KOPT-K1 (cell line): ENCODE results near the gene COLEC12.
"Not testable (repeated sequence)": the region's sequence is repeated elsewhere in the genome, so short reads cannot be mapped to it uniquely, and the experiment has no call there.

Source experiments
- H3K27ac ChIP-seq: fragments of 200-600 bp; sonication (generic); 2 replicates; pipeline ENCODE4 v1.5.1; 2016; ENCODE audit warnings: antibody characterized with exemption, mild to moderate bottlenecking, low read depth, low read length; ENCODE audit not compliant: poor library complexity, severe bottlenecking
- H3K36me3 ChIP-seq: fragments of 200-600 bp; sonication (generic); 2 replicates; pipeline ENCODE4 v1.5.1; 2017; ENCODE audit warnings: antibody characterized with exemption, mild to moderate bottlenecking, low read length, moderate library complexity; ENCODE audit not compliant: insufficient read depth
- H3K9me3 ChIP-seq: fragments of 200-600 bp; sonication (generic); 2 replicates; pipeline ENCODE4 v1.5.1; 2017; ENCODE audit warnings: antibody characterized with exemption, low read length, mild to moderate bottlenecking; ENCODE audit not compliant: insufficient read depth, poor library complexity, severe bottlenecking

Gene COLEC12

GRCh38 chr18:405006-405405 is 95.5 kb downstream of the COLEC12 start:
- H3K9me3 ChIP-seq = peaks cover 21% of the 10 kb centered on the region

GRCh38 chr18:404061-404636 is 96.4 kb downstream of the COLEC12 start:
- Histone ChIP-seq H3K36me3 (no peaks in the 10 kb centered on the region), H3K27ac (no peak overlapping the region)

More at GRCh38 chr18:405006-405405, 95.5 kb downstream of the COLEC12 start:
- H3K27ac ChIP-seq, H3K36me3 ChIP-seq: not testable (repeated sequence)

GRCh38 chr18:402129-402528 is 98.4 kb downstream of the COLEC12 start:
- Histone ChIP-seq H3K9me3 (peaks cover 21% of the 10 kb centered on the region), H3K36me3 (no peaks in the 10 kb centered on the region), H3K27ac (no peak overlapping the region)

More at GRCh38 chr18:404061-404636, 96.4 kb downstream of the COLEC12 start:
- peaks cover 21% of the 10 kb centered on the region for H3K9me3 ChIP-seq

- H3K9me3 ChIP-seq = peaks cover 18% of the 10 kb centered on the region
- no peak overlapping the region for H3K27ac ChIP-seq
- no peaks in the 10 kb centered on the region for H3K36me3 ChIP-seq
Observed at GRCh38 chr18:400456-400855, 100.0 kb downstream of the COLEC12 start.

- no peak overlapping the region for H3K27ac ChIP-seq
- peaks cover 11% of the 10 kb centered on the region for H3K9me3 ChIP-seq
- no peaks in the 10 kb centered on the region for H3K36me3 ChIP-seq
Observed at GRCh38 chr18:399631-400135, 100.8 kb downstream of the COLEC12 start.

- Histone ChIP-seq H3K9me3 (peaks cover 11% of the 10 kb centered on the region), H3K27ac (no peak overlapping the region), H3K36me3 (no peaks in the 10 kb centered on the region)
Observed at GRCh38 chr18:398935-399630, 101.4 kb downstream of the COLEC12 start.

- no peak overlapping the region for H3K27ac ChIP-seq
- H3K9me3 ChIP-seq = no peaks in the 10 kb centered on the region
- H3K36me3 ChIP-seq = no peaks in the 10 kb centered on the region
Observed at GRCh38 chr18:396556-396955, 103.9 kb downstream of the COLEC12 start.

- Histone ChIP-seq H3K36me3 (no peaks in the 10 kb centered on the region), H3K27ac (no peak overlapping the region), H3K9me3 (no peaks in the 10 kb centered on the region)
Observed at GRCh38 chr18:396251-396555, 104.3 kb downstream of the COLEC12 start.

GRCh38 chr18:395456-396250 is 104.8 kb downstream of the COLEC12 start:
- no peak overlapping the region for H3K27ac ChIP-seq
- H3K36me3 ChIP-seq = no peaks in the 10 kb centered on the region
- H3K9me3 ChIP-seq = no peaks in the 10 kb centered on the region

GRCh38 chr18:394987-395362 is 105.5 kb downstream of the COLEC12 start:
- Histone ChIP-seq H3K27ac (no peak overlapping the region), H3K36me3 (no peaks in the 10 kb centered on the region), H3K9me3 (no peaks in the 10 kb centered on the region)

GRCh38 chr18:394262-394986 is 106.1 kb downstream of the COLEC12 start:
- Histone ChIP-seq H3K27ac (no peak overlapping the region), H3K9me3 (no peaks in the 10 kb centered on the region), H3K36me3 (no peaks in the 10 kb centered on the region)

GRCh38 chr18:393574-393957 is 106.9 kb downstream of the COLEC12 start:
- Histone ChIP-seq H3K9me3 (no peaks in the 10 kb centered on the region), H3K27ac (no peak overlapping the region), H3K36me3 (no peaks in the 10 kb centered on the region)

- no peaks in the 10 kb centered on the region for H3K36me3 ChIP-seq
- H3K27ac ChIP-seq = no peak overlapping the region
- no peaks in the 10 kb centered on the region for H3K9me3 ChIP-seq
Observed at GRCh38 chr18:392928-393573, 107.5 kb downstream of the COLEC12 start.

GRCh38 chr18:390741-391478 is 109.6 kb downstream of the COLEC12 start:
- Histone ChIP-seq H3K9me3 (no peaks in the 10 kb centered on the region), H3K27ac (no peak overlapping the region), H3K36me3 (no peaks in the 10 kb centered on the region)
